Panc1 (cell line): Measurements from ENCODE around the gene MS4A13. TPM values are rescaled to one million over a fixed set of nuclear protein-coding genes. Genes with fewer than 3 reads are reported as not detected.

Experiments
- ATAC-seq: fragments of 200-7000 bp; cut with Tn5 transposase; 2 replicates; pipeline ENCODE4 v1.9.1; 2020; ENCODE audit warnings: mild to moderate bottlenecking, moderate library complexity
- Bru-seq: library from RNA; stranded (reverse); fragments of 400-500 nt; gene quantifications from one replicate; lab custom pipeline; 2021; lab: Mats Ljungman, UMichigan
- BruChase-seq, 2 experiments: library from RNA; stranded (reverse); fragments of 400-500 nt; gene quantifications; one replicate each; lab custom pipeline; 2021; lab: Mats Ljungman, UMichigan
- BruUV-seq: library from RNA; stranded (reverse); fragments of 400-500 nt; replicated peaks from 2 replicates; lab custom pipeline; 2021; lab: Mats Ljungman, UMichigan
- CTCF ChIA-PET: fragments of 300-600 bp; sonication (Branson Sonifier 250); formaldehyde crosslinking; loops from one replicate; lab custom pipeline; 2022; ENCODE audit warnings: antibody characterized with exemption; lab: Charles Lee
- POLR2A ChIA-PET: fragments of 300-600 bp; sonication (Branson Sonifier 250); formaldehyde crosslinking; loops from one replicate; lab custom pipeline; 2022; ENCODE audit warnings: antibody characterized with exemption; lab: Charles Lee
- DNase-seq: peaks from one replicate; pipeline ENCODE4 v3.0.0-alpha.2; 2010; ENCODE audit warnings: low read depth, low spot score
- H3K27ac ChIP-seq: 2 replicates; pipeline ENCODE4 v1.5.1; 2011; ENCODE audit warnings: mild to moderate bottlenecking, low read length, inconsistent platforms
- H3K27me3 ChIP-seq: fragments of 200-500 bp; sonication (Bioruptor generic); 2 replicates; pipeline ENCODE4 v1.6.0; 2014; ENCODE audit warnings: low read length, inconsistent platforms; ENCODE audit not compliant: control insufficient read depth, insufficient read depth
- H3K36me3 ChIP-seq: fragments of 200-500 bp; sonication (Bioruptor generic); 2 replicates; pipeline ENCODE4 v1.5.1; 2014; ENCODE audit warnings: inconsistent platforms, mild to moderate bottlenecking, low read length, moderate library complexity; ENCODE audit not compliant: control insufficient read depth, insufficient read depth
- H3K4me1 ChIP-seq: 2 replicates; pipeline ENCODE4 v1.5.1; 2011; ENCODE audit warnings: inconsistent platforms, mild to moderate bottlenecking, low read length, moderate library complexity; ENCODE audit not compliant: control insufficient read depth, insufficient read depth
- H3K4me3 ChIP-seq, 2 experiments: 2 replicates each; pipeline ENCODE4 v1.5.1; 2011 to 2012; ENCODE audit warnings: low read depth in 2 of 2, low read length in 2 of 2, mild to moderate bottlenecking in 2 of 2, inconsistent platforms in 1 of 2, moderate library complexity in 1 of 2
- H3K9me3 ChIP-seq: fragments of 200-500 bp; sonication (Bioruptor generic); 2 replicates; pipeline ENCODE4 v1.5.1; 2014; ENCODE audit warnings: low read depth, mild to moderate bottlenecking, inconsistent platforms, low read length, moderate library complexity; ENCODE audit not compliant: control insufficient read depth, insufficient read depth
- POLR2AphosphoS5 ChIP-seq: IDR thresholded peaks from 2 replicates; pipeline ENCODE4 v1.6.1; 2012; ENCODE audit warnings: mild to moderate bottlenecking, low read depth, low read length, moderate library complexity
- SIN3A ChIP-seq: IDR thresholded peaks from 2 replicates; pipeline ENCODE4 v1.6.1; 2012; ENCODE audit warnings: low read depth, mild to moderate bottlenecking, low read length, moderate library complexity, borderline replicate concordance; ENCODE audit not compliant: insufficient read depth
- TCF7L2 ChIP-seq: IDR thresholded peaks from 2 replicates; pipeline ENCODE4 v1.6.1; 2011; ENCODE audit warnings: mild to moderate bottlenecking, low read depth, low read length, inconsistent platforms
- in situ Hi-C: cut with HindIII; loops from 2 replicates; pipeline ENCODE4 v1.10.0; 2016; ENCODE audit warnings: low sequenced_read_pairs, low pct_unique_long_range_greater_than_20kb
- intact Hi-C: fragments of 100-400 bp; cut with micrococcal nuclease; formaldehyde crosslinking; loops from one replicate; pipeline ENCODE4 v1.10.0; 2022; ENCODE audit not compliant: unreplicated experiment
- long read RNA-seq: library from polyadenylated mRNA; unstranded; transcript quantifications from one replicate; pipeline ENCODE4 v2.0.0, GENCODE V29; 2021; ENCODE audit not compliant: unreplicated experiment
- polyA plus RNA-seq: library from polyadenylated mRNA; unstranded; fragments of >200 nt; gene quantifications from one replicate; pipeline ENCODE4 v1.2.1, GENCODE V29; 2012; ENCODE audit warnings: missing spikeins; ENCODE audit not compliant: insufficient read length
- total RNA-seq: library from RNA; stranded (reverse); gene quantifications from one replicate; pipeline ENCODE4 v1.2.1, GENCODE V29; 2021; ENCODE audit not compliant: unreplicated experiment
- TF ChIP-seq, protein P1 (sequence below), 2 experiments: IDR thresholded peaks; 2 replicates each; pipeline ENCODE4 v1.6.1; 2011 to 2012; ENCODE audit warnings: low read depth in 2 of 2, control low read depth in 1 of 2, low read length in 1 of 2, mild to moderate bottlenecking in 1 of 2, moderate library complexity in 1 of 2; ENCODE audit not compliant: insufficient read depth in 1 of 2
- TF ChIP-seq, protein P2 (sequence below): fragments of 450-650 bp; IDR thresholded peaks from 2 replicates; pipeline ENCODE4 v1.5.1; 2017; ENCODE audit warnings: mild to moderate bottlenecking

MS4A13 gene, protein sequence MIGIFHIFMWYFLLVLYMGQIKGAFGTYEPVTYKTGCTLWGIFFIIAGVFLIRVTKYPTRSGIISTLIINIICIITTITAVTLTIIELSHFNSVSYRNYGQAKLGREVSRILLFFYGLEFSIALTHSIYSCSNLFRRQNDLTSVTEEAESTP
- not detected for total RNA-seq
- polyA plus RNA-seq, result not detected
- percentile 6 among the genes with signal in this experiment for Bru-seq, nascent RNA
- BruChase-seq, experiment 1, labeled RNA remaining after a 2-hour chase, result percentile 8 among the genes with signal in this experiment
- percentile 11 among the genes with signal in this experiment for BruChase-seq, experiment 2, labeled RNA remaining after a 6-hour chase
- long read RNA-seq, result 0 reads

DNA sequence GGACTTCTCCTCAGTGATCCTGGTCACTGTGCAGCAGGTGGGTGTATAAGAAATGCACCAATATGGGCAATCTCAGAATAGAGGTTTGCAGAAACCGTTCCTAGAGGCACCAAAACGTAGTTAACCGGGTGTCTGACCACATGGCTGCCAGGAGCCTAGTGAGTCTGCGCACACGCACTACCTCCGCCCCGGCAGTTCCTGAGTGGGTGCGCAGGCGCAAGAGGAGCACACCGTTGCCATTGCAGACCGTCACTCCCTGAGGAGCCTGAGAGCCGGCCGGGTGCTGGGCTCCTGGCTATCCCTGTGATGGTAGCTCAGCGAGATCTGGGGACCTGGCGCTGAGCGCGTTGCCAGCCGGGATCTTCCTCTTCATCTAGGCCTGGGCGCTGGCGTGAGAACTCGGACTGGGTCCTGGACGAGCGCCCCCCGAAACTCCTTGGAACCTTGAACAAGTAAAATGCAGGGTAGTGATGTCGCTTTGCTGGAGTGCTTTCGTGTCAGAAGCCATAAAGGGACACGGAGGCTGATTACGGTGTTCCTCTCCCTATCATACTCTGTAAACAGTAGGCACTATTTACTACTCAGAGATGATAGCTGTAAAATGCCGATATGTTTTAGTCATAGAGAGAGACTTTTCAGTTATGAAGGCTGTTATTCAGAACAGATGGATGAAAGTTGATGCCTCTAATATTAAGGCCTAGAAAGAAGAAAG, at the start of gene MS4A13:
Gene MS4A13 (plus strand): TSS at position 249 of the 712 bp plus-strand sequence. CDS start 2,692 bp downstream, outside the sequence.
- Histone ChIP-seq H3K27ac (no peak within 1 kb of the TSS), H3K4me3 (no peak within 1 kb of the TSS), H3K36me3 (no peaks in the 10 kb centered on the region), H3K4me1 (no peaks in the 10 kb centered on the region), H3K9me3 (no peaks in the 10 kb centered on the region), H3K27me3 (no peaks in the 10 kb centered on the region; the same call in 1 of the 2 replicates)
- BruUV-seq, result no TSS peak
- CTCF ChIA-PET, result no interaction called here
- ATAC-seq (no peak), DNase-seq (no peak)
- TF ChIP-seq POLR2AphosphoS5 (no peak), TCF7L2 (no peak), SIN3A (no peak)
- TF ChIP-seq, protein P1, sequence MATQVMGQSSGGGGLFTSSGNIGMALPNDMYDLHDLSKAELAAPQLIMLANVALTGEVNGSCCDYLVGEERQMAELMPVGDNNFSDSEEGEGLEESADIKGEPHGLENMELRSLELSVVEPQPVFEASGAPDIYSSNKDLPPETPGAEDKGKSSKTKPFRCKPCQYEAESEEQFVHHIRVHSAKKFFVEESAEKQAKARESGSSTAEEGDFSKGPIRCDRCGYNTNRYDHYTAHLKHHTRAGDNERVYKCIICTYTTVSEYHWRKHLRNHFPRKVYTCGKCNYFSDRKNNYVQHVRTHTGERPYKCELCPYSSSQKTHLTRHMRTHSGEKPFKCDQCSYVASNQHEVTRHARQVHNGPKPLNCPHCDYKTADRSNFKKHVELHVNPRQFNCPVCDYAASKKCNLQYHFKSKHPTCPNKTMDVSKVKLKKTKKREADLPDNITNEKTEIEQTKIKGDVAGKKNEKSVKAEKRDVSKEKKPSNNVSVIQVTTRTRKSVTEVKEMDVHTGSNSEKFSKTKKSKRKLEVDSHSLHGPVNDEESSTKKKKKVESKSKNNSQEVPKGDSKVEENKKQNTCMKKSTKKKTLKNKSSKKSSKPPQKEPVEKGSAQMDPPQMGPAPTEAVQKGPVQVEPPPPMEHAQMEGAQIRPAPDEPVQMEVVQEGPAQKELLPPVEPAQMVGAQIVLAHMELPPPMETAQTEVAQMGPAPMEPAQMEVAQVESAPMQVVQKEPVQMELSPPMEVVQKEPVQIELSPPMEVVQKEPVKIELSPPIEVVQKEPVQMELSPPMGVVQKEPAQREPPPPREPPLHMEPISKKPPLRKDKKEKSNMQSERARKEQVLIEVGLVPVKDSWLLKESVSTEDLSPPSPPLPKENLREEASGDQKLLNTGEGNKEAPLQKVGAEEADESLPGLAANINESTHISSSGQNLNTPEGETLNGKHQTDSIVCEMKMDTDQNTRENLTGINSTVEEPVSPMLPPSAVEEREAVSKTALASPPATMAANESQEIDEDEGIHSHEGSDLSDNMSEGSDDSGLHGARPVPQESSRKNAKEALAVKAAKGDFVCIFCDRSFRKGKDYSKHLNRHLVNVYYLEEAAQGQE (IDR thresholded peaks at IDR 0.05; ENCODE audit: insufficient read depth in 1 of 2, low read depth in 2 of 2, low read length in 1 of 2), result no peak
- POLR2A ChIA-PET, result no interaction called here
- intact Hi-C loops (no loop called here), in situ Hi-C loops (no loop called here)

DNA sequence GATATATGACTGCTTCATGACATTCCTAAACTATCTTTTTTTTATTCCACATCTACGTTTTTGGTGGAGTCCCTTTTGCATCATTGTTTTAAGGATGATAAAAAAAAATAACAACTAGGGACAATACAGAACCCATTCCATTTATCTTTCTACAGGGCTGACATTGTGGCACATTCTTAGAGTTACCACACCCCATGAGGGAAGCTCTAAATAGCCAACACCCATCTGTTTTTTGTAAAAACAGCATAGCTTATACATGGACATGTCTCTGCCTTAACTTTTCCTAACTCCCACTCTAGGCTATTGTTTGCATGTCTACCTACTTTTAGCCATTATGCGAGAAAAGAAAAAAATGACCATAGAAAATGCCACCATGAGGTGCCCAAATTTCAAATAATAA, 46.4 kb upstream of the MS4A13 start:
- H3K27me3 ChIP-seq, result no peaks in the 10 kb centered on the region
- H3K27ac ChIP-seq, result no peak overlapping the region
- no peaks in the 10 kb centered on the region for H3K36me3 ChIP-seq
- ChIA-PET CTCF (no interaction called here), POLR2A (no interaction called here)
- no peak for ATAC-seq
- BruUV-seq, result no TSS peak
- DNase-seq, result no peak
- intact Hi-C loops, result no loop called here
- H3K4me1 ChIP-seq, result no peaks in the 10 kb centered on the region
- H3K9me3 ChIP-seq, result no peaks in the 10 kb centered on the region
- TF ChIP-seq, protein P1 (IDR thresholded peaks at IDR 0.05; ENCODE audit: insufficient read depth in 1 of 2, low read depth in 2 of 2, low read length in 1 of 2), result no peak
- no peak for TF ChIP-seq SIN3A
- TF ChIP-seq, protein P2, sequence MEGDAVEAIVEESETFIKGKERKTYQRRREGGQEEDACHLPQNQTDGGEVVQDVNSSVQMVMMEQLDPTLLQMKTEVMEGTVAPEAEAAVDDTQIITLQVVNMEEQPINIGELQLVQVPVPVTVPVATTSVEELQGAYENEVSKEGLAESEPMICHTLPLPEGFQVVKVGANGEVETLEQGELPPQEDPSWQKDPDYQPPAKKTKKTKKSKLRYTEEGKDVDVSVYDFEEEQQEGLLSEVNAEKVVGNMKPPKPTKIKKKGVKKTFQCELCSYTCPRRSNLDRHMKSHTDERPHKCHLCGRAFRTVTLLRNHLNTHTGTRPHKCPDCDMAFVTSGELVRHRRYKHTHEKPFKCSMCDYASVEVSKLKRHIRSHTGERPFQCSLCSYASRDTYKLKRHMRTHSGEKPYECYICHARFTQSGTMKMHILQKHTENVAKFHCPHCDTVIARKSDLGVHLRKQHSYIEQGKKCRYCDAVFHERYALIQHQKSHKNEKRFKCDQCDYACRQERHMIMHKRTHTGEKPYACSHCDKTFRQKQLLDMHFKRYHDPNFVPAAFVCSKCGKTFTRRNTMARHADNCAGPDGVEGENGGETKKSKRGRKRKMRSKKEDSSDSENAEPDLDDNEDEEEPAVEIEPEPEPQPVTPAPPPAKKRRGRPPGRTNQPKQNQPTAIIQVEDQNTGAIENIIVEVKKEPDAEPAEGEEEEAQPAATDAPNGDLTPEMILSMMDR, result no peak
- no peak for TF ChIP-seq POLR2AphosphoS5
- TF ChIP-seq TCF7L2, result no peak
- no peak overlapping the region for H3K4me3 ChIP-seq
- in situ Hi-C loops, result no loop called here
